GM12878 (cell line): ENCODE measurements around the gene HK1. TPM values are rescaled to one million over a fixed set of nuclear protein-coding genes. Genes with fewer than 3 reads are reported as not detected.

ENCODE experiments used
- ATAC-seq: fragments of 200-7000 bp; cut with Tn5 transposase; 3 replicates; pipeline ENCODE4 v1.9.1; 2020; ENCODE audit warnings: mild to moderate bottlenecking, moderate library complexity
- BruUV-seq: library from RNA; stranded (reverse); fragments of 400-500 nt; replicated peaks from 2 replicates; lab custom pipeline; 2021; lab: Mats Ljungman, UMichigan
- CTCF ChIA-PET: fragments of 300-600 bp; sonication (Branson Sonifier 250); formaldehyde crosslinking; extraction: SDS; loops from one replicate; lab custom pipeline; 2021; ENCODE audit warnings: inconsistent platforms; lab: Yijun Ruan, JAX
- POLR2A ChIA-PET: fragments of 350-600 bp; formaldehyde crosslinking; extraction: SDS; loops from one replicate; lab custom pipeline; 2021; ENCODE audit warnings: inconsistent platforms; lab: Charles Lee
- RAD21 ChIA-PET: fragments of 300-600 bp; sonication (Branson Sonifier 250); formaldehyde crosslinking; loops from one replicate; lab custom pipeline; 2023; ENCODE audit warnings: antibody characterized with exemption; ENCODE audit not compliant: unreplicated experiment; lab: Charles Lee
- SMC1A ChIA-PET: fragments of 300-600 bp; sonication (Branson Sonifier 250); formaldehyde crosslinking; loops from one replicate; lab custom pipeline; 2023; ENCODE audit not compliant: unreplicated experiment, uncharacterized antibody; lab: Charles Lee
- DNase-seq: peaks from one replicate; pipeline ENCODE4 v3.0.0-alpha.2; 2011; ENCODE audit warnings: low read depth, low spot score
- FAIRE-seq: peaks from 3 replicates; lab custom pipeline; 2011; peaks lifted over from hg19 to GRCh38; lab: Jason Lieb, UNC
- H2AFZ ChIP-seq: 2 replicates; pipeline ENCODE4 v1.6.0; 2011; ENCODE audit warnings: low read depth, low read length, control low read depth; ENCODE audit not compliant: control insufficient read depth
- H3K27ac ChIP-seq: 2 replicates; pipeline ENCODE4 v1.5.1; 2011; ENCODE audit warnings: control low read depth; ENCODE audit not compliant: control insufficient read depth, insufficient read depth
- H3K27me3 ChIP-seq, 2 experiments: replicated peaks in 1 of 2; 2 replicates each; pipeline versions ENCODE4 v1.6.0 to v1.6.1; 2011; ENCODE audit warnings: low read length in 1 of 2; ENCODE audit not compliant: control insufficient read depth in 2 of 2, insufficient read depth in 2 of 2
- H3K36me3 ChIP-seq, 2 experiments: 2 replicates each; pipeline ENCODE4 v1.5.1; 2011; ENCODE audit warnings: low read length in 1 of 2; ENCODE audit not compliant: control insufficient read depth in 2 of 2, insufficient read depth in 2 of 2
- H3K4me1 ChIP-seq: 2 replicates; pipeline ENCODE4 v1.6.1; 2011; ENCODE audit warnings: mild to moderate bottlenecking, low read length, moderate library complexity, mixed read lengths; ENCODE audit not compliant: control insufficient read depth, insufficient read depth
- H3K4me2 ChIP-seq: 2 replicates; pipeline ENCODE4 v1.6.0; 2011; ENCODE audit warnings: control low read depth; ENCODE audit not compliant: control insufficient read depth, insufficient read depth
- H3K4me3 ChIP-seq: fragments of 200-600 bp; sonication (generic); 2 replicates; pipeline ENCODE4 v1.5.1; 2016
- H3K79me2 ChIP-seq: 2 replicates; pipeline ENCODE4 v1.6.0; 2011; ENCODE audit warnings: low read length; ENCODE audit not compliant: control insufficient read depth, insufficient read depth
- H3K9ac ChIP-seq: 2 replicates; pipeline ENCODE4 v1.8.0; 2011; ENCODE audit warnings: low read length, control low read depth, mixed read lengths; ENCODE audit not compliant: control insufficient read depth, insufficient read depth
- H3K9me3 ChIP-seq: replicated peaks from 3 replicates; pipeline ENCODE4 v1.5.1; 2011; ENCODE audit warnings: mild to moderate bottlenecking, low read length; ENCODE audit not compliant: control insufficient read depth, insufficient read depth
- H4K20me1 ChIP-seq: 2 replicates; pipeline ENCODE4 v1.6.0; 2011; ENCODE audit not compliant: control insufficient read depth, insufficient read depth
- ASH2L ChIP-seq: fragments of 300-600, 200-600 bp; sonication (generic); IDR thresholded peaks from 2 replicates; pipeline ENCODE4 v1.6.1; 2017; ENCODE audit warnings: low read depth, mild to moderate bottlenecking, borderline replicate concordance
- BHLHE40 ChIP-seq, 2 experiments: fragments of 450-650 bp in 1 of 2; IDR thresholded peaks; 2 replicates each; pipeline ENCODE4 v1.6.1; 2011 to 2017; ENCODE audit warnings: low read depth in 2 of 2, borderline replicate concordance in 1 of 2, improper control_type of control experiment in 1 of 2, low read length in 1 of 2, mild to moderate bottlenecking in 1 of 2
- CHD2 ChIP-seq: IDR thresholded peaks from 2 replicates; pipeline ENCODE4 v1.6.1; 2011; ENCODE audit warnings: low read depth, low read length, improper control_type of control experiment, borderline replicate concordance
- CHD4 ChIP-seq: fragments of 200-600 bp; sonication (generic); IDR thresholded peaks from 2 replicates; pipeline ENCODE4 v1.6.1; 2016; ENCODE audit warnings: mild to moderate bottlenecking
- DPF2 ChIP-seq: fragments of 450-650 bp; IDR thresholded peaks from 2 replicates; pipeline ENCODE4 v1.6.1; 2017; ENCODE audit warnings: mild to moderate bottlenecking
- E2F8 ChIP-seq: fragments of 450-650 bp; IDR thresholded peaks from 2 replicates; pipeline ENCODE4 v1.6.1; 2018; ENCODE audit warnings: mild to moderate bottlenecking, low read depth, moderate library complexity; ENCODE audit not compliant: partially characterized antibody
- EED ChIP-seq: sonication (generic); IDR thresholded peaks from 2 replicates; pipeline ENCODE4 v1.6.1; 2016; ENCODE audit warnings: antibody characterized with exemption, low read depth
- GATAD2B ChIP-seq: fragments of 450-650 bp; conservative IDR thresholded peaks from 2 replicates; pipeline ENCODE4 v1.6.1; 2017; ENCODE audit warnings: low read depth, mild to moderate bottlenecking, moderate library complexity
- IRF5 ChIP-seq: fragments of 450-650 bp; IDR thresholded peaks from 2 replicates; pipeline ENCODE4 v1.6.1; 2017; ENCODE audit warnings: borderline replicate concordance
- RAD51 ChIP-seq: fragments of 450-650 bp; IDR thresholded peaks from 2 replicates; pipeline ENCODE4 v1.6.1; 2016; ENCODE audit warnings: moderate library complexity, mild to moderate bottlenecking, inconsistent platforms
- RUNX3 ChIP-seq: IDR thresholded peaks from 2 replicates; pipeline ENCODE4 v1.6.1; 2012; ENCODE audit warnings: low read length, inconsistent platforms
- SMAD5 ChIP-seq: IDR thresholded peaks from 2 replicates; pipeline ENCODE4 v1.6.1; 2016; ENCODE audit warnings: antibody characterized with exemption, low read depth
- SMC3 ChIP-seq: IDR thresholded peaks from 2 replicates; pipeline ENCODE4 v1.6.1; 2011; ENCODE audit warnings: low read length, improper control_type of control experiment, borderline replicate concordance
- TCF3 ChIP-seq: IDR thresholded peaks from 2 replicates; pipeline ENCODE4 v1.6.1; 2012; ENCODE audit warnings: low read depth, mild to moderate bottlenecking, low read length, borderline replicate concordance; ENCODE audit not compliant: insufficient read depth
- ZBTB11 ChIP-seq: fragments of 450-650 bp; formaldehyde crosslinking; IDR thresholded peaks from 2 replicates; pipeline ENCODE4 v1.5.0; 2022; ENCODE audit warnings: mild to moderate bottlenecking, missing genetic modification characterization
- ZZZ3 ChIP-seq: IDR thresholded peaks from 2 replicates; pipeline ENCODE4 v1.6.1; 2011; ENCODE audit warnings: low read depth; ENCODE audit not compliant: control insufficient read depth, insufficient read length
- WGBS: methylation state at CpG from one replicate; pipeline ENCODE4 v1.1.6; 2016; ENCODE audit warnings: low lambda C conversion rate; ENCODE audit not compliant: insufficient replicate concordance, insufficient coverage; ENCODE audit errors: missing lambda C conversion rate; 5-methylcytosine and 5-hydroxymethylcytosine counted together
- in situ Hi-C: fragments of 300-500 bp; cut with MboI; formaldehyde crosslinking; loops from 9 replicates; pipeline ENCODE4 v1.14.3; 2018; ENCODE audit warnings: mixed read lengths
- intact Hi-C: fragments of 100-400 bp; cut with micrococcal nuclease; formaldehyde crosslinking; loops from one replicate; pipeline ENCODE4 v1.14.2; 2022; ENCODE audit not compliant: unreplicated experiment
- polyA plus RNA-seq, 11 experiments: library from polyadenylated mRNA; depleted of rRNA in 4 of 11; unstranded in 6 of 11; stranded (reverse) in 5 of 11; fragments of >200 nt; fragmentation: Nextera tagmentation in 4 of 11; fragmentation: Illumina TruSeq in 1 of 11; extraction: Ambion mirVana in 4 of 11; extraction: Trizol in 1 of 11; gene quantifications; 1 replicate in 1 of 11; 2 replicates in 10 of 11; pipeline versions ENCODE4 v1.2.1 to v1.2.3, GENCODE V29; 2011 to 2016; ENCODE audit warnings: inconsistent platforms in 2 of 11, missing spikeins in 2 of 11, low read depth in 1 of 11
- total RNA-seq, 4 experiments: library from RNA; depleted of rRNA in 3 of 4; stranded (reverse); fragments of >200 nt in 3 of 4; fragmentation: Illumina TruSeq in 1 of 4; extraction: Trizol in 1 of 4; gene quantifications; 2 replicates each; pipeline versions ENCODE4 v1.2.1 to v1.2.3, GENCODE V29; 2013 to 2021

Gene HK1
- total and polyA plus RNA-seq, 10 of the 15 experiments (the other 5 are each of a cell fraction or from before 2014, with no cell fraction given): 3.4 to 77.3 (median 46.6) TPM

GRCh38 chr10:69425511-69426298 is 147.4 kb downstream of the HK1 start:
- no peaks in the 10 kb centered on the region for H3K9me3 ChIP-seq
- no peaks in the 10 kb centered on the region for H3K27me3 ChIP-seq
- ChIA-PET POLR2A (interaction anchor here (0.8 kb wide), 1 partner anchor 24 kb away, joined by 7 read pairs; no protein-coding TSS in a partner anchor), RAD21 (interaction anchor here (1.3 kb wide), 1 partner anchor 82 kb away, joined by 4 read pairs; no protein-coding TSS in a partner anchor), SMC1A (interaction anchor here (0.9 to 3.1 kb wide), 4 partner anchors 21 to 83 kb away, joined by 3 to 17 read pairs (median 4); no protein-coding TSS in a partner anchor), CTCF (interaction anchor here (0.6 to 4.2 kb wide), 7 partner anchors 17 to 148 kb away, joined by 3 to 29 read pairs (median 3); no protein-coding TSS in a partner anchor)
- FAIRE-seq (peak; percentile 35), DNase-seq (no peak), ATAC-seq (peak; percentile 31)
- no peaks in the 10 kb centered on the region for H3K79me2 ChIP-seq
- 32% methylated on average over 5 of the region's 5 CpGs for WGBS
- BruUV-seq: no TSS peak
- in situ Hi-C loops (no loop called here), intact Hi-C loops (loop anchor here (5.0 kb wide), 1 partner anchor 212 kb away; no protein-coding TSS in a partner anchor)
- H3K36me3 ChIP-seq: no peaks in the 10 kb centered on the region
- H2AFZ ChIP-seq: no peak overlapping the region
- H3K4me2 ChIP-seq: no peak overlapping the region
- no peaks in the 10 kb centered on the region for H4K20me1 ChIP-seq
- H3K9ac ChIP-seq: no peak overlapping the region
- H3K4me3 ChIP-seq: no peak overlapping the region
- H3K27ac ChIP-seq: no peak overlapping the region
- peaks cover 9% of the 10 kb centered on the region; the same call in 1 of the 2 replicates for H3K4me1 ChIP-seq
- no peak for TF ChIP-seq TCF3
- no peak for TF ChIP-seq CHD2
- peak in 1 of 2 experiments; percentile 62; a peak in 1 of 4 replicates for TF ChIP-seq BHLHE40 (IDR thresholded peaks at IDR 0.05; ENCODE audit: borderline replicate concordance in 1 of 2, low read depth in 2 of 2, low read length in 1 of 2)
- no peak for TF ChIP-seq ZBTB11 (CRISPR knock-in tag)
- TF ChIP-seq RAD51: peak; percentile 74; the same call in 1 of the 2 replicates
- TF ChIP-seq EED: no peak
- no peak for TF ChIP-seq CHD4
- no peak for TF ChIP-seq SMAD5
- no peak for TF ChIP-seq ZZZ3
- TF ChIP-seq GATAD2B: no peak
- no peak for TF ChIP-seq ASH2L
- no peak for TF ChIP-seq DPF2
- TF ChIP-seq IRF5: no peak
- TF ChIP-seq SMC3: no peak
- 0 out of 2 replicates have a peak, but pooled peaks have one; percentile 6 for TF ChIP-seq RUNX3
- no peak for TF ChIP-seq E2F8
